NCI-H226 (cell line): ENCODE data around the gene AMER3.
"Not testable (repeated sequence)": the region's sequence is repeated elsewhere in the genome, so short reads cannot be mapped to it uniquely, and the experiment has no call there.

Experiments
- DNase-seq: peaks from one replicate; pipeline ENCODE4 v3.0.0-alpha.2; 2015

AMER3 gene

GRCh38 chr2:130755256-130756052 lies at the start of gene AMER3:
TSS of gene AMER3 (plus strand) at chr2:130755540. CDS start at chr2:130762073, 6,533 bp downstream.
- DNase-seq, result no peak

- not testable (repeated sequence) for DNase-seq
Observed at GRCh38 chr2:130714795-130715194, 40.5 kb upstream of the AMER3 start.

GRCh38 chr2:130720036-130720435 lies 35.3 kb upstream of the AMER3 start:
- no peak for DNase-seq

GRCh38 chr2:130720528-130720927 lies 34.8 kb upstream of the AMER3 start:
- no peak for DNase-seq

- no peak for DNase-seq
Observed at GRCh38 chr2:130724455-130724854, 30.9 kb upstream of the AMER3 start.

GRCh38 chr2:130726614-130727180 lies 28.6 kb upstream of the AMER3 start:
- DNase-seq, result no peak

GRCh38 chr2:130727286-130727924 lies 27.9 kb upstream of the AMER3 start:
- peak; percentile 75 for DNase-seq

- DNase-seq, result peak; percentile 5
Observed at GRCh38 chr2:130728007-130728454, 27.3 kb upstream of the AMER3 start.

GRCh38 chr2:130728549-130729316 lies 26.6 kb upstream of the AMER3 start, which contains the start of gene GPR148:
TSS of gene GPR148 (plus strand) at chr2:130729070. CDS start at chr2:130729152, 82 bp downstream.
- DNase-seq, result no peak

GRCh38 chr2:130729322-130730299 lies 25.7 kb upstream of the AMER3 start:
- DNase-seq, result no peak

GRCh38 chr2:130732257-130732656 lies 23.1 kb upstream of the AMER3 start:
- DNase-seq, result not testable (repeated sequence)

GRCh38 chr2:130735200-130735599 lies 20.1 kb upstream of the AMER3 start:
- no peak for DNase-seq

- no peak for DNase-seq
Observed at GRCh38 chr2:130736487-130736886, 18.9 kb upstream of the AMER3 start.

- DNase-seq, result no peak
Observed at GRCh38 chr2:130737592-130737991, 17.7 kb upstream of the AMER3 start.

- DNase-seq, result no peak
Observed at GRCh38 chr2:130740671-130741070, 14.7 kb upstream of the AMER3 start.

GRCh38 chr2:130743278-130743677 lies 12.1 kb upstream of the AMER3 start:
- DNase-seq, result no peak

- no peak for DNase-seq
Observed at GRCh38 chr2:130744287-130745117, 10.8 kb upstream of the AMER3 start.

- no peak for DNase-seq
Observed at GRCh38 chr2:130749078-130749477, 6.3 kb upstream of the AMER3 start.

GRCh38 chr2:130749641-130750040 lies 5.7 kb upstream of the AMER3 start:
- DNase-seq, result no peak

- no peak for DNase-seq
Observed at GRCh38 chr2:130754811-130755210, 529 bp upstream of the AMER3 start.
